HG03439 (cell line): ENCODE measurements around the gene LRRD1.
A peak's percentile ranks its signal among the peaks of the same experiment; 100 is the strongest.
"Not testable (repeated sequence)": the region's sequence is repeated elsewhere in the genome, so short reads cannot be mapped to it uniquely, and the experiment has no call there.

Experiments used
- ATAC-seq: cut with Tn5 transposase; IDR thresholded peaks from one replicate; pipeline ENCODE4 v1.9.1; 2021; ENCODE audit warnings: mild to moderate bottlenecking, moderate library complexity; ENCODE audit not compliant: unreplicated experiment

Gene LRRD1

GRCh38 chr7:92142791-92143190, 36.2 kb downstream of the LRRD1 start:
- not testable (repeated sequence) for ATAC-seq

GRCh38 chr7:92141161-92141560, 37.8 kb downstream of the LRRD1 start:
- no peak for ATAC-seq

DNA sequence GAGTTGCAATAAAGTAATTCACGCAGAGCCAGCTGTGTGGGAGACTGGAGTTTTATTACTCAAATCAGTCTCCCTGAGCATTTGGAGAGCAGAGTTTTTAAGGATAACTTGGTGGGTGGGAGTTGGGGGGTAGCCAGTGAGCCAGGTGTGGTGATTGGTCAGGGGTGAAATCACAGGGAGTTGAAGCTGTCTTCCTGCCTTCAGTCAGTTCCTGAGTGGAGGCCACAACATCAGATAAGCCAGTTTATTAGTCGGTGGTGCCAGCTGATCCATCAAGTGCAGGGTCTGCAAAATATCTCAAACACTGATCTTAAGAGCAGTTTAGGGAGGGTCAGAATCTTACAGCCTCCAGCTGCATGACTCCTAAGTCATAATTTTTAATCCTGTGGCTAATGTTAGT, 41.4 kb downstream of the LRRD1 start:
- no peak for ATAC-seq

DNA sequence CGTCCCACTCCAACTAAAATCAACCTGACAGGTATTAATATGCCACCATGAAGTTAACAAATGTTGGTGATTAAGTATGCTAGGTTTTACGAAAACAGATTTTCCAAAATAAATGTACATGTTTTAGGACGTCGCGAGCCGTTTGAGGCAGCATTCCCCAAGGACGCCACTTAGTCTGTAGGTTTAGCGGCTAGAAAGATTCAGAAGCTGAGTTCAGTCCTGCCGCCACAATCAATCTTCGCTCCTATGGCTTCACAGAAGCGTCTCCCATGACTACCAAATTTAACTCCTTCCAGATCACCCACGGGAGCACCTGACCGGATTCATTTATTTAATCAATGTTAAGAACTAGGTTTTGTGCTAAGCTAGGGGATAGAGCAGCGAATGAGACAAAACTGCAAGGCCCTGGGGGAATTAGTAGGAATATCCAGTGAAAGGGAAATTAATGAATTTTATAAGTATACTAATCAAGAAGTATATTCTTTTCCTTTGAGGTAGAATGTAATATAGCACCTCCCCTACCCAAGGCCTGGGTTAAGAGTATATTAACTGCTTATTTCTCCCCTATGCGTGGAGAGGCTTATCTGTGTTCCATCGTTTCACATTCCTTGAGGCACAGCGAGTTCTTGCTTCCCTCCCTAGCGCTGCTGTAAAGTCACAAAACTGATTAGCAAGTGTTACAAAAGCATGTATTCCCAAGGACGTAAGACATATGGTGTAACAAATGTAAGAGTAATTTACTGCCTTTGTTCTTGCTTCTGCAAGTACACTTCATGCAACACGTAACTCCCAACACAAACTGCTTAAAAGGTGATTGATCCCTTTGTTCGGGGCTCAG, 43.7 kb downstream of the LRRD1 start:
- no peak for ATAC-seq

DNA sequence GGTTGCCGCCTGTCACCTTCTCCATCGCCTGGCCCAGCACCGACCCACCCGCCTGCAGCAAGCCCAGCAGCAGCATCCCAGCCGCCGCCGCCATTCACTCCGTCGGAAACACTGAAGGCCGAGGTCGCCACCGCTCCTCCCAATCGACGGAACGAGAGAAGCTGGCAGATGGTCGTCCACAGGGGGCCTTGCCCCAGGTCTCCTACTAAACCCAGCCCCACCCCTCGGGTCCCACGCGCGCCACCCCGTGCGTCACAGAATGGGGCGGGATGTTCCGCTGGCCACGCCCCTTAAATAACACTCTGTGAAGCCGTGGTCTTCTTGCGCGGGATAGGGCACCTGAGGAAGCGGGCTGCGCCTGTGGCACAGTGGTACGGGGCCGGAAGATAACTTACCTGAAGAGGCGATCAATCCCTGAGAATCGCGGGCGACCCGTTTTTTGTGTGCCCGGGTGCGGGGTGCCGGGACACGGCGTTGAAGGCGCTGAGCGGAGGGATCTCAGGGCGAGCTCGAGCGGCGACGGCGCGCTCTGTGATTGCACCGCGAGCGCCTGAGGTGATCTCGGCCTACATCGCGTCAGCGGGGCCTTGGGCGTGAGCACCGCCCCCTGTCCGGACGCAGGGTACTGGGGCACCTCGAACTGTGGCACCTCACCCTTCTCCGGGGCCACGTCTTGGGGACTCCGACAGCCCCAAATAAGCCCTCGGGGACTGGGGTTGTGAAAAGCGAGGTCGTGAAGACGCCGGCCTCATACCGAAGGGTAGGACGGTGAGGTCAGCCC, 44.5 kb downstream of the LRRD1 start, which contains the start of gene CYP51A1:
CYP51A1 (minus strand) TSS at position 207 of the 781 bp plus-strand sequence; CDS start at position 94, 113 bp downstream.
- ATAC-seq: peak; percentile 86

DNA sequence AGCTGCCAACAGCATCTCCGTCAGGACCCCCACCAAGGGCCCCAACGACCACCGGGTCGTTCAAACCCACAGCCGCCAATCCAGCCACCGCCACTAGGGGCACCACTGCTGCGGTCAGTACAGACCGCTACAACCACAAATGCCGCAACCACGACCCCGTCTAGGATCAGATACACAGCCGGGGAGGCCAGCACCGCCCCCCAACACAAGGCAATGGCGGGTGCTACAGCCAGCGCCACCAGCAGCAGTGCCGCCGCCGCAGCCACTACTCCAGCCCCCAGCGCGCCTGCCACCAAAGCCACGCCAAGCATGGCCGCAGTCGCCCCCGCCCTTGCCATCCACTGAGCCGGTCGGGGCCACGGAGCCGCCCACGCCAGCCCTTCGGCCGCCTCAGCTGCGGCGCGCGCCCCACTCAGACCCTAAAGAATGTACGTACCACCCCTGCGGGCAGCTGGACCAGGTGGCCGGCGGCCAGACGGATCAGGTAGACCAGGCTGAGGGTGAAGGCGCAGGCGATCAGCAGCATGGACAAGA, 45.1 kb downstream of the LRRD1 start:
- ATAC-seq: peak; percentile 35

DNA sequence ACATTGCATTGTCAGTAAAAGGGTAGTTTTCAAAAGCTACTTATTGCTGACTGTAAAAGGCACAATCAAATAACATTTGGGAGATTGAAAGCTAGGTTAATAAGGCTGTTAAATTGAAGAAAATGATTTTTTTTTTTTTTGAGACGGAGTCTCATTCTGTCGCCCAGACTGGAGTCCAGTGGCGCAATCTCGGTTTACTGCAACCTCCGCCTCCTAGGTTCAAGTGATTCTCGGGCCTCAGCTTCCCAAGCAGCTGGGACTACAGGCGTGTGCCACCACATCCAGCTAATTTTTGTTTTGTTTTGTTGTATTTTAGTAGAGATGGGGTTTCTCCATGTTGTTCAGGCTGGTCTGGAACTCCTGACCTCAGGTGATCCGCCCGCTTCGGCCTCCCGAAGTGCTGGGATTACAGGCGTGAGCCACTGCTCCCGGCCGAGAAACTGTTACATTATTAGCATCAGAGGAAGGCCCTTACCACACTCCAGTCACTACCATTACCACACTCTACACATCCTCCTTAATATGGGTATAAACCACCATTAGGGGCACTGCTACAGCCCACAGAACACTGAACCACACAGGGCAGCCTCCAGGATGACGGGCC, 45.7 kb downstream of the LRRD1 start:
- peak; percentile 17 for ATAC-seq

DNA sequence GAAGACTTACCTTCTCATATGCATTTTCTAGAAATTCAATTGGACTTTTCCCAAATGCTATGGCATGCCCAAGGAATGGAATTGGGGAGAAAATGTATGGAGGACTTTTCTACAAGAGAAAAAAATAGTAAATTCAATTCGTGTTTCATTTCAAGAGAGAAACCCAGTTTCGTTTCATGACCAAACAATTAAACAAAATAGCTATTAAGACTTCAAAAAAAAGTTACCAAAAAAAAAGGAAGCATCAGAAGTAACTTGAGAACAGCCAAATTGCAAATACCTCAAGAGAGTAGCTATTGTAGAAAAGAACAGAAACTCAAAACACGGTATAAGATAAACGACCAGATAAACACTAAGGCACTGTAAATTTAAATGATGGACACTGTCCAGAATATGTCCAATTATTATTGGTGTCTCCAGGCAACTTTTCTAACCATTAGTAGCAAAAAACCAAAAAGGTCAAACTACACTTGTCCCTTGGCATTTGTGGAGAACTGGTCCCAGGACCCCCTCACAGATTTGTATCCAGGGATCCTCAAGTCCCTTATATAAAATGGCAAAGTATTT, 47.1 kb downstream of the LRRD1 start:
- ATAC-seq: no peak

DNA sequence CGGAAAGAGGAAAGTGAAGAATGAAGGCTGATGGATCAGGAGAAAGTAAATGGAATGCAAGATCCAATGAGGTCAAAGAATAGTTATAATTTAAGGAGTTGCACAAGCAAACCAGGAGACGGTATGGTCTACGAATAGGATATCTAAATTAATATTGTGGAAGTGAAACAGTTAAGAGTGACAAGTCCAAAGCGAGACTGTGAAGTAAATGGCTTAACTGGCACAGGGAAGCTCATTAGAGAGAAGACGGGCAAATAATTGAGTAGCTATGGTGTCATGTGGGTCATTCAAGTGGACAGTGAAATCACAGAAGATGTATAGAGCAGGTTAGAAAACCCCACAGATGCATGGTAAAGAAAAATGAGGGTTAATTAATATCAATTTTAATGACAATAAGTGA, 47.8 kb downstream of the LRRD1 start:
- ATAC-seq: no peak

DNA sequence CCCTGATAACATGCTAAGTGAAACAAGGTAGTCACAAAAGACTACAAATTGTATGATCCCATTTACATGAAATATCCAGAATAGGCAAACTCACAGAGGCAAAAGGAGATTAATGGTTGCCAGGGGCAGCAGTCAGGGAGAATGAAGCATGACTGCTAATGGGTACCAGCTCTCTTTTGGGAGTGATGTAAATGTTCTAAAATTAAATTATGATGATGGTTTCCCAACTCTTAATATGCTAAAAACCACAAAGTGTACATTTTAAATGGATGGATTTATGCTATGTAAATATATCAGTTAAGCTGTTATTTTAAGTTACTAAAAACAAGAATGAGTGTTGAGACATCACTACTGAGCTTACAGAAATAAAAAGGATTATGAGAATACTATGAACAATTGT, 57.3 kb downstream of the LRRD1 start:
- no peak for ATAC-seq

- ATAC-seq: no peak
These were observed 59.7 kb downstream of the LRRD1 start for GRCh38 chr7:92119213-92119759.

DNA sequence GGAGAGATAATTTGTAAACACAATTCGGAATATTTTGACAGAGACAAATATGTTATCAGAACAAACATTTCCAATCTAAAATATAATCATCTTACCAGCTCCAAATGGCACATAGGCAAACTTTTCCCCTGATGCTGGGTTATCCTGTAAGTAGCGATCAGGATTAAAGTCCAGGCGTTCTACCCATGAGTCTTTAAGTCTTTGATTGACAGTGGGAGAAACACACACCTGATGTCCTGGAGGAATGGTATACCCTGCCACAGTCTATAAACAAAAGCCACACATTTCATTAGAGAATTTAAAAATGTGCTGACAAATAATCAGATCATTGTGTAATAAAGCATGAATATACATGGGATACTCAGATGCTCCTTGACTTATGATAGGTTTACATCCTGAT, 62.0 kb downstream of the LRRD1 start:
- no peak for ATAC-seq

GRCh38 chr7:92115821-92116220, 63.1 kb downstream of the LRRD1 start:
- ATAC-seq: no peak

DNA sequence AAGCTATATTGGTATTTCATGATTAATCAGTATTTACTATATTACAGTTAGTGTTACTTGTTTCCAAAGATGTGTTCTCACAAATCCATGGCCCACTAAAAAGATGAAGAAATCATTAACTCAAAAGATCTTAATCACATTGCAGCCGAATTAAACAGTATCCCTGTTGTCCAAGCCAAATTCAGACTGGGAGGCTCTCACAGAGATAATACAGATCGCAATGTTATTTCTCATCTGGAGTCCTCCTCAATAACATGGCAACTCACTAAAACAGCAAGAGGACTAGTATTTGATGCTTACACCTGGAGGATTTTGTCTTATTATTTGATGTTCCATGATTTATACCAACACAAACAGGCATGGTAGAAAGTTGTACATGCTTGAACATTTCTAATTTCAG, 68.1 kb downstream of the LRRD1 start:
- ATAC-seq: no peak

- ATAC-seq: no peak
These were observed 70.1 kb downstream of the LRRD1 start for GRCh38 chr7:92108821-92109220.

GRCh38 chr7:92102862-92103261, 76.1 kb downstream of the LRRD1 start:
- not testable (repeated sequence) for ATAC-seq

DNA sequence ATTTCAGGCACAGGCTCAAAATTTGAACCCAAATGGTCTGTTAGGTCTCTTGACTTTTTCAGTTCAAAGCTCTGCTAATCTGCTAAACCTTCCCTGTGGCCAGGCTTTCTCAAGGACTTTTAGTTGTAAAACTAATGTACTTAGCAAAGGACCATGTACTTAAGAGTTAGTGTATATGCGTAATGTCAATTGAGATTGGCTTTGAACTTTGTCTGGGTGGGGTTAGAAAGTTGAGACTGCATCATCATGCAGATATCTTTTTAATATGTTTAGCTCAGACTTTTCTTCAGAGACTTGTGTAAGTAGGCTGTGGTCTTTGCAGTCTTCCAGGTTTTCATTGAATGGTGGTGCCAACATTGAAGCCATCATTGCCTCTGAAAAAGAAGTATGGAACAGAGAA, 78.4 kb downstream of the LRRD1 start:
- ATAC-seq: no peak

- ATAC-seq: no peak
These were observed 83.6 kb downstream of the LRRD1 start for GRCh38 chr7:92095380-92095779.
